ENCODE measurements around the gene EHMT1. TPM values are rescaled to one million over a fixed set of nuclear protein-coding genes. Genes with fewer than 3 reads are reported as not detected.

Gene EHMT1
- total and polyA plus RNA-seq, 2 of the 8 experiments (the other 6 are each of a cell fraction or from before 2014, with no cell fraction given) = 95.7 to 163 TPM

DNA sequence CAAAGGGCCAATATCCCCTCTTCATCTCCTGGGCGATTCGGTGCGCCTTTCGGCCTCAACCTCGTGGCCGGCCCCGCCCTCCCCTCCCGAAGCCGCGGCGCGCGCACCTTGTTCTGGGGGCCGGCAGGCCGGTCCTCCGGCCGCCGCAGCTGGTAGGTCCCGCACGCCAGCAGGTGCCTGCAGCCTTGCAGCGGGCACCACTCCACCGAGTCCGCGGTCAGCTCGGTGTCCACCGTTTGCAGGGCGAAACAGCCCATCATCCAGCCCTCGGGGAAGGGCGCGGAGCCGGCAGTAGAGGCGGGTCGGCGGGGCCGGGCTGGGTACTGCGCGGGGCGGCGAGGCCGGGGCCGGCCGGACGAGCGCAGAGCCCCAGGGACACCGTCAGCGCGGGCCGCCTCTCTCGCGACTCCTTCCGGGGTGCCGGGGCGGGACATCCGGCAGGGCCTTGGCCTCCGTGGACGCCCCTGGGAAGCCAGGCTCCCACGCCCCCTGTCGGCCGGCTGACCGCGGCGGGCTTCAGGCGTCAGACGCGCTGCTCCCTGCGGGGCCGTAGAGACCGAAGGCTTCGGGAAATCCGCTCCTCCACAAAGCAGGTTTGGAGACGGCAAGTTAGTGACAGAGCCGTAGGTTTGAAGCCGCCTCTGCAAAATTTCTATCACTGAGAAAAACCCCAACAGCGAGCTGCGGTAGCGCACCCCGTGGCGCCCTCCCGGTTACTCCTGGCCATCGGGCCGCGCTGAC, 40.1 kb upstream of the EHMT1 start, which contains the start of gene DPH7 (continued):
- TF ChIP-seq, protein P1, sequence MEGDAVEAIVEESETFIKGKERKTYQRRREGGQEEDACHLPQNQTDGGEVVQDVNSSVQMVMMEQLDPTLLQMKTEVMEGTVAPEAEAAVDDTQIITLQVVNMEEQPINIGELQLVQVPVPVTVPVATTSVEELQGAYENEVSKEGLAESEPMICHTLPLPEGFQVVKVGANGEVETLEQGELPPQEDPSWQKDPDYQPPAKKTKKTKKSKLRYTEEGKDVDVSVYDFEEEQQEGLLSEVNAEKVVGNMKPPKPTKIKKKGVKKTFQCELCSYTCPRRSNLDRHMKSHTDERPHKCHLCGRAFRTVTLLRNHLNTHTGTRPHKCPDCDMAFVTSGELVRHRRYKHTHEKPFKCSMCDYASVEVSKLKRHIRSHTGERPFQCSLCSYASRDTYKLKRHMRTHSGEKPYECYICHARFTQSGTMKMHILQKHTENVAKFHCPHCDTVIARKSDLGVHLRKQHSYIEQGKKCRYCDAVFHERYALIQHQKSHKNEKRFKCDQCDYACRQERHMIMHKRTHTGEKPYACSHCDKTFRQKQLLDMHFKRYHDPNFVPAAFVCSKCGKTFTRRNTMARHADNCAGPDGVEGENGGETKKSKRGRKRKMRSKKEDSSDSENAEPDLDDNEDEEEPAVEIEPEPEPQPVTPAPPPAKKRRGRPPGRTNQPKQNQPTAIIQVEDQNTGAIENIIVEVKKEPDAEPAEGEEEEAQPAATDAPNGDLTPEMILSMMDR (IDR thresholded peaks at IDR 0.05; ENCODE audit: control extremely low read depth in 1 of 3, insufficient read depth in 1 of 3, low read depth in 1 of 3, low read length in 3 of 3) = peak in 2 of 3 experiments; percentile 87 to 92; a peak in 3 of 4 replicates
- no peak for TF ChIP-seq SIRT6 (IDR thresholded peaks at IDR 0.05; ENCODE audit: low read length)
- peak; percentile 45; the same call in 1 of the 2 replicates for TF ChIP-seq SP1 (IDR thresholded peaks at IDR 0.05; ENCODE audit: low read depth, low read length)
- peak; percentile 64 for TF ChIP-seq TAF7 (optimal IDR thresholded peaks at IDR 0.05; ENCODE audit: borderline replicate concordance, low read depth, low read length)
- TF ChIP-seq KDM5A (IDR thresholded peaks at IDR 0.05; ENCODE audit: low read length) = no peak
- no peak for TF ChIP-seq SAP30 (IDR thresholded peaks at IDR 0.05; ENCODE audit: insufficient read depth, insufficient replicate concordance, low read length)
- TF ChIP-seq TBP (IDR thresholded peaks at IDR 0.05; ENCODE audit: low read depth, low read length) = peak; percentile 68
- TF ChIP-seq NRF1 (IDR thresholded peaks at IDR 0.05; ENCODE audit: low read depth, low read length) = no peak

Measured in H1 (cell line).